COLO668 (cell line): ENCODE results near the gene NACAD.

Experiments
- DNase-seq: peaks from one replicate; lab custom pipeline; 2025; ENCODE audit not compliant: unreplicated experiment; lab: John Stamatoyannopoulos, UW

The NACAD gene, protein sequence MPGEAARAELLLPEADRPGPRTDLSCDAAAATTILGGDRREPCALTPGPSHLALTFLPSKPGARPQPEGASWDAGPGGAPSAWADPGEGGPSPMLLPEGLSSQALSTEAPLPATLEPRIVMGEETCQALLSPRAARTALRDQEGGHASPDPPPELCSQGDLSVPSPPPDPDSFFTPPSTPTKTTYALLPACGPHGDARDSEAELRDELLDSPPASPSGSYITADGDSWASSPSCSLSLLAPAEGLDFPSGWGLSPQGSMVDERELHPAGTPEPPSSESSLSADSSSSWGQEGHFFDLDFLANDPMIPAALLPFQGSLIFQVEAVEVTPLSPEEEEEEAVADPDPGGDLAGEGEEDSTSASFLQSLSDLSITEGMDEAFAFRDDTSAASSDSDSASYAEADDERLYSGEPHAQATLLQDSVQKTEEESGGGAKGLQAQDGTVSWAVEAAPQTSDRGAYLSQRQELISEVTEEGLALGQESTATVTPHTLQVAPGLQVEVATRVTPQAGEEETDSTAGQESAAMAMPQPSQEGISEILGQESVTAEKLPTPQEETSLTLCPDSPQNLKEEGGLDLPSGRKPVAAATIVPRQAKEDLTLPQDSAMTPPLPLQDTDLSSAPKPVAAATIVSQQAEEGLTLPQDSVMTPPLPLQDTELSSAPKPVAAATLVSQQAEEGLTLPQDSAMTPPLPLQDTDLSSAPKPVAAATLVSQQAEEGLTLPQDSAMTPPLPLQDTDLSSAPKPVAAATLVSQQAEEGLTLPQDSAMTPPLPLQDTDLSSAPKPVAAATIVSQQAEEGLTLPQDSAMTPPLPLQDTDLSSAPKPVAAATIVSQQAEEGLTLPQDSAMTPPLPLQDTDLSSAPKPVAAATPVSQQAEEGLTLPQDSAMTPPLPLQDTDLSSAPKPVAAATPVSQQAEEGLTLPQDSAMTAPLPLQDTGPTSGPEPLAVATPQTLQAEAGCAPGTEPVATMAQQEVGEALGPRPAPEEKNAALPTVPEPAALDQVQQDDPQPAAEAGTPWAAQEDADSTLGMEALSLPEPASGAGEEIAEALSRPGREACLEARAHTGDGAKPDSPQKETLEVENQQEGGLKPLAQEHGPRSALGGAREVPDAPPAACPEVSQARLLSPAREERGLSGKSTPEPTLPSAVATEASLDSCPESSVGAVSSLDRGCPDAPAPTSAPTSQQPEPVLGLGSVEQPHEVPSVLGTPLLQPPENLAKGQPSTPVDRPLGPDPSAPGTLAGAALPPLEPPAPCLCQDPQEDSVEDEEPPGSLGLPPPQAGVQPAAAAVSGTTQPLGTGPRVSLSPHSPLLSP (N-terminal part only)

DNA sequence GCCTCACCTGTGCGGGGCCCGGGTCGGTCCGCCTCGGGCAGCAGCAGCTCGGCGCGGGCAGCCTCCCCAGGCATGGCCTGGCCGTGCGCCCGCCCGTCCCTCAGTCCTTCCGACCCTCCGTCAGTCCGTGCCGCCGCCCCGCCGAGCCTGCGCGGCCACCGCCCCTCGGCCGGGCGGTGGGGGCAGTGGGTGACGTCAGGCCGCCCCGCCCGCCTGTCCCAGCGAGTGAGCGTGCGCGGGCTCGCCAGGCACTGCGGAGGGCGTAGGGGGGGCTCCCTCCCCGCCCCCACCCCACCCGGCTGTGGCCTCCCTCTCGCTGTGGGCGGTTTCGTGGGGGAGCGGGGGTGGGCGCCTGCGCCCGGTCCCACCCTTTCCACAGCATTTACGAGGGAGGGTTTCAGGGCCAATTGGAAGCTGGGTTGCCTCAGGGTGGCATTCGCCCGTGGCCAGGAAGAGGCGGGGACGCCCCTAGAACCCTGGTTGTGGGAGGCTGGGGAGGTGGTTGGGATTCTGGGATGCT is at the start of gene NACAD:
Gene NACAD (minus strand): TSS at position 149 of the 520 bp plus-strand sequence. CDS start 75 bp downstream, at position 74.
- DNase-seq = peak; percentile 42

- DNase-seq = peak; percentile 76
Observed at GRCh38 chr7:45136106-45137060, 47.6 kb upstream of the NACAD start.

DNA sequence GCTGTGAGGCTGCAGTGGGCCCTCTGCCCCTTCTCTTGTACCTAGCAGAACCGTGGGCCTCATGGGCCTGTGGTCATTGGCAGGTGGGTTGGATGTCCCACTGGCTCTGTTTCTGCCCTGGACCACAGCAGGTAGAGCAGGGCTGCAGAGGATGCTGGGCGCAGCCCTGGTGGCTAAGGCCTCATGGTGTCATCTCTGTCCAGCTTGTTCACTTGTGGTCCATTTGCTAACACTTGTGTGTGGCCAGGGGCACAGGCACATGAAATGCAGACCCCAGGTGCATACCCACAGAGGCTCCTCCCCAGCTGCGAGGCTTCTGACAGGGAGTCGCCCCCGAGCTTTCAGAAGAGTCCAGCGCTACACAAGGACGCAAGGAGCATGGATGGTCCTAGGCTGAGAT is 45.1 kb upstream of the NACAD start:
- no peak for DNase-seq

DNA sequence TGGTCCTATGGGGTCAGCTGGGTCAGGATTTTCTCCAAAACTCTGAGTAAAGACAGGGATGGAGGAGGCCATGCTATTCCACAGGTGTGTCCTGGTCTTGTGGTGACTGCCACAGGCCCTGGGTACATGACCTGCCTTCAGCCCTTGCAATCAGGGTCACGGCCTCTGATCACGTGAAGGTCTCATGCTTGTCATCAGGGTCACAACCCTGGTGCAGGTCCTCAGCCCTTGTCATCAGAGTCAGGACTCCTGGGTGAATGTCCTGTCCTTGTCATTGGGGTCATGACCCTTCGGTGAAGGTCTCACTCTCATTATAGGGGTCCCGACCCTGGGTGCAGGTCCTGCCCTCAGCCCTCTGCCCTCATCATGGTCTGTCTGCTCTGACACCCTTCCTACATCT is 44.6 kb upstream of the NACAD start:
- DNase-seq = no peak

- DNase-seq = no peak
Observed at GRCh38 chr7:45132708-45133320, 44.0 kb upstream of the NACAD start.

GRCh38 chr7:45131891-45132290 is 43.1 kb upstream of the NACAD start:
- no peak for DNase-seq

- no peak for DNase-seq
Observed at GRCh38 chr7:45130910-45131309, 42.1 kb upstream of the NACAD start.

GRCh38 chr7:45129906-45130305 is 41.1 kb upstream of the NACAD start:
- DNase-seq = no peak

- DNase-seq = no peak
Observed at GRCh38 chr7:45129181-45129800, 40.5 kb upstream of the NACAD start.

DNA sequence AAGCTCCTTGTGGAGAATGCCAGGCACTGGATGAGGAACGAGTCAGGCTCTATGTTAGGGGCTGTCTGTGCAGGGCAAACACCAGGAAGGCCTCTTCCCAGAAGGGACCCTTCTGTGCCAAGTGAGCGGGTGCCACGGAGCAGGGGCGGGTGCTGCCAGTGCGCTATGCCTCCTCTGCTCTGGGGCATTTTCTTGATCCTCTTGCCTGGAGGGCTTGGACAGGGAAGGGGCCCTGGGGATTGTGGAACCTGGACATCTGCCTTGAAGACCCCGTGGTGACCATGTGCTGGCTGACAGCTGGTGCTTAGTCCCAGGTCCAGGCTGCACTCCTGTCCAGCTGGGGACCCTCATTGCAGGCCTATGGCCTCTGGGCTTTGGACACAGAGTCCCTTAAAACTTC is 38.2 kb upstream of the NACAD start:
- DNase-seq = no peak

DNA sequence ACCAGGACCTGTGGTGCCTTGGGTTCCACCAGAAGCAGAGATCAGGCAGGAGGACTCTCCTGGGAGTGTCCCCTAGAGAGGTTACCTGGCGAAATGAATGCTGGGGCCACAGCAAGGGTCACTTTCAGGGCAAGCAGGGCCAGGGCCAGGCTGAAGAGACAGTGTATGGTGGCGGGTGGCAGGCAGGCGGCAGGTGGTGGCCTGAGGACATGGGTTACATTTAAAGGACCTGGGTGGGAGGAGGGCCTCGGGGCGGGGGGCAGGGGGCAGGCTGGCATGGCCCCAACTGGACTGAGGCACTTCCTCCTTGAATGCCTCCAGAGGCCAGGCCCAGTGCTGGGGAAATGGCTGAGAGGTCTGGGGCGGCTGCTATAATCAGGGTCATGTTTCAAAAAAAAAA is 37.4 kb upstream of the NACAD start:
- no peak for DNase-seq

DNA sequence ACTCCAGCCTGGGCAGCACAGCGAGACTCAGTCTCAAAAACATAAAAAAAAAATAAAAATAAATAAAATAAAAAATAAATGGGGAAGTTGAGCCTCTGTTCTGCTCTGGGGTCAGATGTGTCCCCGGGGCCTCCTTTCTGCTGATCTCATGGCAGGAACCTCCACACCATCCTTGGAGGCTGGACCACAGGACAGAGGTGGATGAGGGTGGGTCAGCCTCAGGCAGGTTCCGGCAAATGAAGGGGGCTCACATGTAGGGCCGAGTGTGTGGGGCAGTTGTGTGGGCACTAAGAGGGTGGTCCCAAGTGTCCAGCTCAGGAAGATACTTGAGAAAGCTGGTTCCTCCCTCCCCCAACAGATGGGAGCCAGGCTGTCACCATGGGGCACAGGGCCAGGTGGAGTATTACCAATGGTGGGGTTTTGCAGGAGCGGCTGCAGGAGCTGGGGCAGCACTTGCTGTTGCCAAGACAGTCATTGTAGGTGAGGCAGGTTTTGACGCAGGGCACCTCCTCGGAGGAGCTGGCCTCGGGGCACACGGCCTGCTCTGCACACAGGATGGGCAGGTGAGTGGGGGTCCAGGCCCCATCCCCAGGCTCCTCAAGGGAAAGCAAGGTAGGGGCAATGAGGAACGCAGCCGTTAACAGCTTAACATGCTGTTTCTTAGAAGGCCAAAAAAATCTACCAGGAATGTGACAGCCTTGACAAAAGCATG is 36.6 kb upstream of the NACAD start:
- DNase-seq = no peak

- no peak for DNase-seq
Observed at GRCh38 chr7:45123913-45124710, 35.3 kb upstream of the NACAD start.

GRCh38 chr7:45122975-45123860 is 34.4 kb upstream of the NACAD start:
- peak; percentile 35 for DNase-seq

DNA sequence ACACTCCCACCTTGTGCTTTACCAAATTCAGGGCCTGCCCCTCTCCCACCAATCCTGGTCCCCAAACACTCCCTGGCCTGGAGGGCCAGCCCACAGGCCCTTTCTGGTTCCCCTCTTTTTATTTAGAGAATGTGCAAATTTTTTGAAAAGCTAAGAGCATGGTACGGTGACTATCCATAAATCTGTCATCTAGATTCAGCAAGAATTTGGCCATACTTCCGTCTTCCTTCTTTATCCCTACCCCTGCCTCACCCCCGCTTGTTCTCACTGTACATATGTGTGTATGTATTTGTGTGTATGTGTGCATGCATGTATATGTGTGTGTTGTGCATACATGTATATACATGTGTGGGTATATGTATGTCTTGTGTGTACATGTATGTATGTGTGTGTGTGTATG is 30.8 kb upstream of the NACAD start:
- DNase-seq = no peak

DNA sequence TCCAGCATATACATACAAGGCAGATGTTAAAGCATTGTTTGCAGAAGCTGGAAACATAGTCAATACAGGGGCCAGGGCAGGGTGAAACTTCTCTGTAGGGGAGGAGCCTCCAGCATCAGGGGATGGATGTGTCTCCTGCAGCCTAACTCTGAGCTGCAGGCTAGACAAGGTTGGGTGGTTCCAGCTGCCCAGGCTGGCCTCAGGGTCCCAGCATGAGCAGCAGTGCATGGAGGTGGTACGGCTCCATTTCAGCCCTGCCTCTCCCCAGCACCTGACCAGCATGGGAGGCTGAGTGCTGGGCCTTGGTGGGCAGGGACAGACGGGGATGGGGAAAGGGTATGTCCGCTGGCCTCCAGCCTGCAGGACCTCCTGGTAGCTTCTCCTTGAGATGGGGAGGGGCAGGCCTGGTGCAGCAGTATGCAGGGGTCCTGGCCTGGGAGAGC is 30.1 kb upstream of the NACAD start:
- no peak for DNase-seq
